AML-193 (cell line): ENCODE data around the gene KIF2C.
A peak's percentile ranks its signal among the peaks of the same experiment; 100 is the strongest.
"Not testable (repeated sequence)": the region's sequence is repeated elsewhere in the genome, so short reads cannot be mapped to it uniquely, and the experiment has no call there.

Experiments
- DNase-seq, 2 experiments: peaks; one replicate each; lab custom pipeline; 2025; lab: John Stamatoyannopoulos, UW

The KIF2C gene

DNA sequence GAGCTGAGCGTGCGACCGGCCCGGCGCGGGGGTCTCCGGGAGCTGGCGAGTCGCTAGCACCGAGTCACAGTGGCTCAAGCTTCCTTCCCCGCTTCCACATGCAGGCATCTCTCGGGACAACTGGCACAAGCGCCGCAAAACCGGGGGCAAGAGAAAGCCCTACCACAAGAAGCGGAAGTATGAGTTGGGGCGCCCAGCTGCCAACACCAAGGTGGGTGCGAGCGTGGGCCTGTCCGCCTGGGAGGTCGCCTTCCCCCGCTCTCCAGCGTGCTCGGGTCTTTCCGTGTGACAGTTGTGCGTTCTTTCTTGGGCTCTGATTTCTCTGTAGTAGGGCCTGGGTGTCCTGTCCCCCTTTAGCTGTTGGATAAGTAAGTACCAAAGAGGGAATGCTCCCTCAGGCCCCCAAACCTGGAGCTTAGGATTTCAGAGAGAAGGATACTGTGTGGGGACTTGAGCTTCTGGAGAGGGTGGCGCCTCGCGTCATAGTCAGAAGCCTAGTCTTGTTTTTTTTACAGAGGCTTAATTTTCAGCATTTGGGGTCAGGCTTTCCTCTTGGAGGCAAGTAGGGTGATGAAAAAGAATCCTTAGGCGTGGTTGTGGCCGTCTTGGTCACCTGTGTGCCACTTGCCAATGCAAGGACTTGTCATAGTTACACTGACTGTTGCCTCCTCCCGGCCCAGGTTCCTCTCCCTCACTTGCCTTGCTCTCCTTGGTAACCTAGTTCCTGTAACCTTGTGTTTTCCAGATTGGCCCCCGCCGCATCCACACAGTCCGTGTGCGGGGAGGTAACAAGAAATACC, 36.5 kb downstream of the KIF2C start:
- peak in 1 of 2 experiments; percentile 16 for DNase-seq

DNA sequence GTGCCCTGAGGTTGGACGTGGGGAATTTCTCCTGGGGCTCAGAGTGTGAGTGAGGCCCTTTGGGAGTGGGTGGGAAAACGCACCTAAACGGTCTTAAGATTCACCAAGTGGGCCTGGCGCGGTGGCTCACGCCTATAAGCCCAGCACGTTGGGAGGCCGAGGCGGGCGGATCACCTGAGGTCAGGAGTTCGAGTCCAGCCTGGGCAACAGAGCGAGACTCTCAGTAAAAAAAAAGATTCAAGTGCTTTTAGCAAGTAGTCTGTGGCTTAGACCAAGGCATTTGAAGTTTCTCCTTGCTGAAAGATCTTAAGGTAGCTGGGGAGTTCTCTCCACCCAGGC, 37.1 kb downstream of the KIF2C start:
- DNase-seq, result no peak

DNA sequence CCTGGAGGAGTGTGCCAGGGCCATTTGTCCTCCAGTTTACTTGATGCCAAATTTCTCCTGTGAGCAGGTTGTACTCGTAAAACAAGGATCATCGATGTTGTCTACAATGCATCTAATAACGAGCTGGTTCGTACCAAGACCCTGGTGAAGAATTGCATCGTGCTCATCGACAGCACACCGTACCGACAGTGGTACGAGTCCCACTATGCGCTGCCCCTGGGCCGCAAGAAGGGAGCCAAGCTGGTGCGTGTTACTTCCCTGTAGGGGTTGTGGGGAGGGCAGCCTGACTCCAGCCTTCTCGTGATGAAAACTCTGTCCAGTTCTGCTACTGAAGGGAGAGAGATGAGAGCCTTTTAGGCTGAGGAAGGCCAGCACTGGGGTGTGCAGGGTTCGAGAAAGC, 37.9 kb downstream of the KIF2C start:
- DNase-seq, result no peak

DNA sequence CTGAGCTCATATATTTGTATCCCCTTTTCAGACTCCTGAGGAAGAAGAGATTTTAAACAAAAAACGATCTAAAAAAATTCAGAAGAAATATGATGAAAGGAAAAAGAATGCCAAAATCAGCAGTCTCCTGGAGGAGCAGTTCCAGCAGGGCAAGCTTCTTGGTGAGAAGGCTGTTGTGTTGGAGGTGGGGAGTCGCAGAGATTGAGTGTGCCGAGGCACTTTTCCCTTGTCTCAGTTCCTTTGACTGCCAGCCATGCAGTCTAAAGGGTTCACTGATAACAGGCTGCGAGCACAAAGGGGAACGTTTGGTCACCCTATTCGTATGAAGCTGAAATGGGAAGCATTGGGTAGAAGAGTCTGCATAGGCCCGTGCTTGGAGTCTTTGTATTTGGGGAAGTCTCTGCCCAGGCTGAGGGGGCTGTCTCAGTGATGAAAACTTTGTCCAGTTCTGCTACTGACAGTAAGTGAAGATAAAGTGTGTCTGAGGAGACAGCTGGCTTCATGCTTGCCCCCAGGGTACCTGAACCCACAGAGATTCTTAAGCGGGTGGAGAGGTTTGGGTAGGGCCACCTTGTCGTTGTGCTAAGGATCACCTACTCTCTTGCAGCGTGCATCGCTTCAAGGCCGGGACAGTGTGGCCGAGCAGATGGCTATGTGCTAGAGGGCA, 38.5 kb downstream of the KIF2C start:
- DNase-seq, result peak; percentile 40 to 53

DNA sequence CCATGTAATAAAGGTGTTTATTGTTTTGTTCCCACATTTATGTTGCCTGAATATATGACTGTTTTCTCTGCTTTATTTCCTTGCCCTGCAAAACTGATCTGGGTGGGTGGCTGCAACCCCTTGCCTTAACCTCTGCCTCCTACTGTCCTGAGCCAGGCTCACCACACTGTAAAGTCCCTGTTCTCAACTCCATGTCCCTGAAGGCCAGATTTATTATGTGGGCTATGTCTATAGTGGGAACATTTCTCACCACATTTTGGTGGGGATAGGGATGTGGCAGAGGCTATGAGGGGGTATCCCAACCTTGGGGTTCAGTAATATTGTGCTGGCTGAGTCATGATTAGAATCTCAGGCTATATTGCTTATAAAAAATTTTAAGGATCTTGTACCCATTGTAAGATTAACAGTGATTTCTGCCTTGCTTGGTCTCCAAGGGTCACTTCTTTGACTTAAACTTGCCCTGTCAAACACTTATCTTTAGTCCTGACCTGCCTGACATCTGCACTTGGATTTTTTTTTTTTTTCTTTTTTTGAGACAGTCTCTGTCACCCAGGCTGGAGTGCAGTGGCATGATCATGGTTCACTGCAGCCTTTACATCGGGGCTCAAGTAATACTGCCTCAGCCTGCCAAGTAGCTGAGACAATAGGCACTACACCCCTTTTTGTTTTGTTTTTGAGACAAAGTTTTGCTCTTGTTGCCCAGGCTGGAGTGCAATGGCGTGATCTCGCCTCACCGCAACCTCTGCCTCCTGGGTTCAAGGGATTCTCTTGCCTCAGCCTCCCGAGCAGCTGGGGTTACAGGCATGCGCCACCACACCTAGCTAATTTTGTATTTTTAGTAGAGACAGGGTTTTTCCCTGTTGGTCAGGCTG, 39.3 kb downstream of the KIF2C start:
- no peak for DNase-seq

DNA sequence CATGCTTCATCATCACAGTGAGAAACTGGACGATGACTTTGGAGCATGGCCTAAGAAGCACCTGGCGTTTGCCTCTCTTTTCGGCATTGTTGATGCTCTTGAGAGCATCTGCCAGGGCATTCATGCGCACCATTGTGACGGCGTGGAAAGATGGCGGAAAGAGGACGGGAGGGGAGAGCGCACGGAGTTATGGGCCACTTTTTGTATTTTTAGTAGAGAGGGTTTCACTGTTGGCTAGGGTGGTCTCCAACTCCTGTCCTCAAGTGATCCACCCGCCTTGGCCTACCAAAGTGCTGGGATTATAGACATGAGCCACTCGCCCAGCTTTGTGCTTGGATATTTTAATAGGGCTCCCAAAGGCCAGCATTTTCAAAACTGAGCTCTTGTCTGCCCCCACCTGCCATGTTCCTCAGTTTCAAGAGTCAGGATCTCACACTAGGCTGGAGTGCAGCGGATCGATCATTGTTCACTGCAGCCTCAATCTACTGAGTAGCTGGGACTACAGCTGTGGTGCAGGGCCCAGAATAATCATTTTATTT, 41.0 kb downstream of the KIF2C start:
- no peak for DNase-seq

DNA sequence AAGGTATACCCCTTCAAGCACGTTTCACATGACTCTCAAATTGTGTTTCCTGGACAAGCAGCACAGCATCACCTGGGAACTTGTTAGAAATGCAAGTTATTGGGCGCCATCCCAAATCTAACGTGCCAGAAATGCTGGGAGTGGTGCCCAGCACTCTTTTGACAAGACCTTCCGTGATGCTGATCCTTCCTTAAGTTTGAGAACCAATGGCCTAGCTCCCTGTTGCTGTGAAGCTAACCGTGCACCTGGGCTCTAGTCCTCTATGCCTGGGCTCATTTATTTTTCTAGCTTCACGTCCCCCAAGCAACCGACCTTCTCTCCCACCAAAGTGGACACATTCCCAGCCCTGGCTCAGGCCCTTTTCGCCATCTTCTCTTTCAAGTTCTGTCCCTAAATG, 44.1 kb downstream of the KIF2C start:
- DNase-seq, result no peak

DNA sequence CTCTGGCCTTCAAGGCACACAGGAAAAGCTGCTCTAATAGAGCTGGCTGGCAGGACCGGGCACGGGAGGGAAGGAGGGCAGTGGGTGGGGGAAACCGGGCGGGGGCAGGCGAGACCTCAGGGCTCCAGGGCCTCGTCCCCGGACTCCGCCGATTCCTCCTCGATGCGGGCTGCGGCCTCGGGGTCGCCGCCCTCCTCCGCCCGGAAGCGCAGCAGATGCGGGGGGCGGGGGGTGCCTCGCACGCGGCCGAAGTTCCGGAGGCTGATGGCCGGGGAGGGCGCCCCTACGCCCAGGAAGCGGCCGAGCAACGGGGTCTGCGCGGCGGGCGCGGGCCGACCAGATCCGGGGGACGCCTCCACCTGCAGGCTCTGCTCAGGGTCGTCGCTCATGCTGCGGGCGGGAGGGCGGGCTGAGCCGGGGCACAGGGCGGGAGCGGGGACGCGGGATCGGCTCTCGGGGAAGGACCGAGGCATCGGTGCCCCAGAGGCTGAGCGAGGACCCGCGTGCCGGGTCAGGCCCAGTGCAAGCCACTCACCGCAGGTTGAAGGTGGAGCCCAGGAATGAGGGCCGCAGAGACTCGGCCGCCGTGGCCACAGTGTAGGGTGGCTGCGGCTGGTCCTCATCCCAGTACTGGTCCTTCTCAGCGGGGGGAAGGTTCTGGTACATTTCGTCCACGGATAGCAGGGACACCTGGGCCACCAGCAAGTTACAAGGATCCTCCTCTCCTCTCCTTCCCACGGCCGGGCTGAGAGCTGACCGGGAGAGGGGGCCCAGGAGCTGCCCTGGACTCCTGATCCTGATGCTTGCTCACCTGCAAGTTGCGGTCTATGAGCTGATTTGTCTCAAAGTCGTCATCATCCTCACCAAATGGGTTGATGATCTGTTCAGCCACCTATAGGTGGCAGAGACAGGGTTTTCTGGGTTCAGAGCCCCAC, 44.7 kb downstream of the KIF2C start:
- no peak for DNase-seq

DNA sequence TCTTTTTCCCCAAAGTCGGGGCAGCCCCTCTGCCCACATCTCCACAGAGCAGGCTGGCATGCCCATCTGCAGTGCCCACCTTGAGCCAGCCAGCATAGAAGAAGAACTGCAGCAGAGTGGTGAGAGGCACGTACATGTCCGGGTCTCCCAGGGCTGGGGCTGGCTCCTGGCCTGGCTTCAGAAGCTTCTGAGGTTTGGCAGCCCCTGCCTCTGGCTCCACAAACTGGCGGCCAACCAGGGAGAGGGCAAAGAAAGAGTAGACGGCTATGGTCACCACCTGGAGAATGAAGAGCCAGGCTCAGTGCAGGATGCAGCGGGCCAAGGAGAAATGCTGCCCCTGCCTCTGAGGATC, 45.4 kb downstream of the KIF2C start:
- no peak for DNase-seq

DNA sequence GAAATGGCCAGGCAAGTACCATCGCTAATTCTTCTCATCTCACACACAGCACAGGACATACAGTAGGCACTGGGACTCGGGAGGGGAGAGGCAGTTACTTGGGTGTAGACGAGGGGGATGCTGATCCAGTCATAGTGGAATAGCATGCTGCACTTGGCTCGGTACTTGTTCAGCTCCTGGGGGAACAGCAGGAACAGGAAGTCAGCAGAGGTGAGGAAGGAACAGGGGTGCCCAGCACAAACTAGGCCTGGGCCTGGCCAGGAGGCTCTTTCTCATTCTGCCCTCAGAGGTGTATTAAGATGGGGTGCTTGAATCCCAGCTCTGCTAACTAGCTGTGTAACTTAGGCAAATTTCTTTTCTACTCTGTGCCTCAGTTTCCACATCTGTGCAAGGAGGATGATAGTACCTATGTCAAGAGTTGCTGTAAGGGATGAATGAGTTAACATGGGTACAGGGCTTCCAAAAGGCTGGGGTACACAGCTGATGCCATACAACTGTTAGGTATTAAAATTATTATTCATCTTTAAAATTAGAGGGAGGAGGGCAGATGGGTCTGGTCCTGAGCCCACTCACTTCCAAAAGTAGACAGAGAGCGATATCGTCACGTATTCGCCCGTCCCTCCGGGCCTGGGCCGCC, 46.0 kb downstream of the KIF2C start:
- no peak for DNase-seq

DNA sequence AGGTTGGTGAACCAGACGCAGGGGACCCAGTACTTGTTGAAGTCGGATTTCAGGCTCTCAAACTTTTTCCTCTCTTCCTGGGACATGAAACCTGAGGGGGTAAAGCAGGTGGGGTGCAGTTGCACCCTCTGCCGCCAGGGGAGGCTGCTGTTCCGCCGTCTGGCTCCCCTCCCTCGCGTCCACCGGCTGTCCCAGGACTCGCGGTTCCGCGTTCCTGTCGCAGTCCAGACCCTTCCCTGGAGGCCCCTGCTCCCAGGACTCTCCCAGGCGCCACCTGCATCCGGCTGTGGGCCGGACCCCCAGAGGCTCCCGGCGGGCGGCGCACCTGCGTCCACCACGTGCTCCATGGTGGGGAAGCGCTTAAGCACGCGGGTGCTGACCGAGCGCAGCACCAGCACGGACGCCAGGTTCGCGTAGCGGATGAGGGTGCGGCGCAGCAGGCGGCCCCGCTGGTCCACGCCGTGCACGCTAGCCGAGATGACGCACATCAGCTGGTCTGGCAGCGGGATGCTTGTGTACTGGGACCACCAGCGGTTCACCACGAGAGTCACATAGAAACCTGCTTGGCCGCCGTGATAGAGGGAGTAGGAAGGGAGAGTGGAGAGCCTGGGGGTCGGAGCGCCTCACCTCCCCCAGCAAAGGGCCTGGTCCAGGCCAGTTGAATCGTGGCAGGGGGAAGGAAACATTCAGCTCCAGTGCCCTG, 46.7 kb downstream of the KIF2C start:
- DNase-seq, result no peak

DNA sequence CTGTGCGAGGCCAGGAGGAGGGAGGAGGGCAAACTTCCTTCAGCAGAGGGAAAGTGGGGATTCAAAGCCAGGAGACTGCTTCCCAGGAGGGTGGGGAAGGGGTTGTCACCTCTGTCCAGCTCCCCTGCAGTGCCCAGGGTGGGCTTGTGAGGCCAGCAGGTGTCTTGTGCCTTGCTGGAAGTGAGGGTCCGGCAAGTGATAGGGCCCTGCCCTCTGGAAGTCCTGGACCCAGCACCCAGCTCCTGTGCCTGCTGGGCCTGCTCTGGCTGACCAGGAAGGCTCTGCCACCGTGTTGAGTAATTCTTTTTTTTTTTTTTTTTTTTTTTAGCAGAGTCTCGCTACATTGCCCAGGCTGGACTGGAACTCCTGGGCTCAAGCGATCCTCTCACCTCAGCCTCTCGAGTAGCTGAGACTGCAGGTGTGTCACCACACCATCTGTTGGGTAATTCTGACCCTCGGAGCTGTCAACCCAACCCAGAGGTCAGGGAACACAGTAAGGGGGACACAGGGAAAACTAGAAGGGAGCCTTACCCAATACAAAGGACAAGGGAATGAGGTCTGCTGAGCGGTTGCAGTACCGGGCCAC, 47.3 kb downstream of the KIF2C start:
- no peak for DNase-seq

DNA sequence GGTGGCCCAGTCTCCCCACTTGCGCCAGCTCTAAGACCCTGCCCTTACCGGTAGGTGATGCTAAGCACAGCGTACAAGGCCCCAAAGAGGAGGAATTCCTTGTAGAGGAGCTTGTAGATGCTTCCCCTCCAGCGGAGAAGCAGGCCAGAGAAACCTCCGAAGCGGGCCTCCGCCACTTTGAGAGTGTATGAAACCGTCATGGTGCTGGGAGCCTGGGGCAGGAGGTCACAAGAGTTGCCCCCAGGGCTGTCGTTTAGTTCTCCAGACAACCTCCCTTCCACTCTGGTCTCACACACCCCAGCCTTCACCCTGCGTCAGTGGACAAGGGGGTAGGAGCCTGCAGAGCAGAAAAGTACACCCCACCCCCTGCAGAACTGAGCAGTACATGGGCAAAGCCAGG, 47.9 kb downstream of the KIF2C start:
- DNase-seq, result no peak

DNA sequence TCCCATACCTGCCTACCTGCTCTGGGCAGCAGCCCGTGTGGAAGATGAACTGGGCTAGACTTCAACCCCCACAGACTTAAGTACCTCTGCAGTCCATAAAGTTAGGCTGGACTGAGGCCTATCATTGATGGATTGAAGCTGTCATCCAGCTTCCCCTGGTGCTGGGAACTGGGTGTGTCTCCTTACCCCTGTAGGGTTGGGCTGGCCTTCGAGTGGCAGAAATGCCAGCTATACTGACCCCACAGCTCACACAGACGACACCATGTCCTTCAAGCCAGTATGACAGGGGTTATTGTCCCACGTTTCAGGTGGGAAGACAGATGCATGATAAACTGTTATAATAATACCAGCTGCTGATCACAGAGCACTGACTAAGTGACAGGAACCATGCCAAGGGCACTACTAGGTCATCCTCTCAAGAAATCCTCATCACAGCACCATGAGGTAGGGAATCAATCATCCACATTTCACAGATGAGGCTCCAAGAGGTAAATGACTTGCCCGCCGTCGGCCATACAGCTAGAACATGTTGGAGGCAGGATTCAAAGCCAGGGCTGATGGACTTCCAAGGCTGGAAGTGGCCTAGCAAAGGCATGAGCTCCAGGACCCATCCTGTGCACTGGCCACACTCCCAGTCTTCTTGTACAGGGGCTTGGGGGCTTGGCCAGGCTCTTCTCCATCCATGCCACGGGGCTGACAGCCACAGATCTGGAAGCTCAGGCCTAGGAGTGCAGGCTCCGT, 48.7 kb downstream of the KIF2C start, which contains the start of gene BEST4:
Gene BEST4 (minus strand): TSS at position 51 of the 741 bp plus-strand sequence. CDS start 465 bp downstream, outside the sequence.
- no peak for DNase-seq

DNA sequence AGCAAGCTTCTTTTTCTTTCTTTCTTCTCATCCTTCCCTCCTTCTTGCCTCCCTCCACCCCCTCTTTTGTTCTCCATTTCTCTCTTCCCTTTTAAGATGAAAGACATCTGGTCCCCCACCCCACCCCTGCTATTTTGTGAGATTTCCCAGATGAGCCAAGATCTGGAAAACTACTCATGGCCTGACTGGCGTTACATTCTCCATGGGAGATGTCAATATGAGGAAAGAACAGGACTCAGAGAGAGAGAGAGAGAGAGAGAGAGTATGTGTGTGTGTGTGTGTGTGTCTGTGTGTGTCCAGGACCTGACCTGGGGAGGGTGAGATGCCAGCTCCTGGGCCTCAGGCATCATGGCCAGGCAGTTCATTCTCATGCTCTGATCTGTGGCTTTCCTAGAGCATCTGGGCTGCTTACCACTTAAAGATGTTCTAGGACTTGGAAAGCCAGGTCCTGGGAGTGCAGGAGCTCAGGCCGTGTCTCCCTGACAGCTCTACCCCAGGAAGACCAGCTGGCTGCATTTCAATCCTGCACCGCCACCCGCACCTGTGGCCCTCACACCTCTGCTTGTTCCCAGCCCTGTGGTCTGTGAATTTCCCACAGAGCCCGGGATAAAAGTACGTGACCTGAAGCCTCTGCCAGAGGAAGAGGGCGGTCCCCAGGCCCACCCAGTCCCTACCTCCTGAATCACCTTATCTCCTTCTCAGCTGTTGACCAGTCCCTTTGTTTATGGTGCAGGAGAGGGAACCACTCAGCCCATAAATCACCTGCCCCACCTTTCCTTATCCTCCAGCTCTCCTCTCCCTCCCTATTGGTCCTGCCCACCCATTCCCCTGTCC, 51.5 kb downstream of the KIF2C start:
- no peak for DNase-seq

DNA sequence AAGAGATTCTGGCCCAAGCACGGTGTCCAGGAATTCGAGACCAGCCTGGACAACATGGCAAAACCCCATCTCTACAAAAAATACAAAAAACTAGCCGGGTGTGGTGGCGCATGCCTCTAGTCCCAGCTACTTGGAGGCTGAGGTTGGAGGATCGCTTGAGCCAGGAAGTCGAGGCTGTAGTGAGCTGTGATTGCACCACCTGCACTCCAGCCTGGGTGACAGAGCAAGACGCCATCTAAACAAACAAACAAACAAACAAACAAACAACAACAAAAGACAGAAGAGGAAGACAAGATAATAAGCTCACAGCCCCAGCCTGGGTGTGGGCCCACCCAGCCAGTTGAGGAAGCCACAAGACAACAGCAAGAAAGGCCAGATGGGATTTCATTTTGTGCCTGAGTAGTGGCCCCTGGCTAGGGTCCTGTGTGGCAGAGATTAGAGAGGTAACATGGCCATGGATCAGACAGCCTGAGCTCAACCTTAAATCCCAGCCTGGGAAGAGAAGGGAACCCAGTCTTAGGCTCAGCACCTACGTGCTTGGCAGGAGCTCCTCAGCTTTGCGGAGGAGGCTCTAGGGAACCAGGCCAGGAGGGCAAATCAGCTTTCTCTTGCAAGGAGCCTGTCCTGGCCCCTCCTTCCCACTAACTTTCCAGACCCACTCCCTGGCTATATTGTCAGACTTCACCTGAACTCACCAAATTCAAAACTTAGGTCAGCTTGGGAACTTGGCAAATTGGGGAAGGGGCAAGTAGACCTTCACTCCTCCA, 53.3 kb downstream of the KIF2C start:
- no peak for DNase-seq

DNA sequence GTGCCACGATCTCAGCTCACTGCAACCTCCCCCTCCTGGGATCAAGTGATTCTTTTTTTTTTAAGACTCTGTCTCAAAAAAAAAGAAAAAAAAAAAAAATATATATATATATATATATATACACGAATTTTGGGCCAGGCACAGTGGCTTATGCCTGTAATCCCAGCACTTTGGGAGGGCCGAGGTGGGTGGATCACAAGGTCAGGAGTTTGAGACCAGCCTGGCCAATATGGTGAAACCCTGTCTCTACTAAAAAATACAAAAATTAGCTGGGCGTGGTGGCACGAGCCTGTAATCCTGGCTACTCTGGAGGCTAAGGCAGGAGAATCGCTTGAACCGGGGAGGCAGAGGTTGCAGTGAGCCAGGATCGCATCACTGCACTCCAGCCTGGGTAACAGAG, 58.2 kb downstream of the KIF2C start:
- not testable (repeated sequence) for DNase-seq
